PC-9 (cell line): ENCODE data around the gene SIGLEC7. TPM values are rescaled to one million over a fixed set of nuclear protein-coding genes. Genes with fewer than 3 reads are reported as not detected.

ENCODE experiments used
- BruUV-seq: library from RNA; stranded (reverse); fragments of 400-500 nt; replicated peaks from 2 replicates; lab custom pipeline; 2021; lab: Mats Ljungman, UMichigan
- CTCF ChIA-PET: fragments of 300-600 bp; sonication (Branson Sonifier 250); formaldehyde crosslinking; loops from one replicate; lab custom pipeline; 2022; ENCODE audit warnings: antibody characterized with exemption; lab: Charles Lee
- POLR2A ChIA-PET: fragments of 300-600 bp; sonication (Branson Sonifier 250); formaldehyde crosslinking; loops from one replicate; lab custom pipeline; 2022; ENCODE audit warnings: antibody characterized with exemption; ENCODE audit not compliant: unreplicated experiment; lab: Charles Lee
- DNase-seq, 2 experiments: peaks; one replicate each; pipeline versions ENCODE4 v3.0.0 to v3.0.0-alpha.2; 2015 to 2022; ENCODE audit warnings: mixed read lengths in 1 of 2
- H2AFZ ChIP-seq: fragments of 200-600 bp; sonication (generic); 2 replicates; pipeline ENCODE4 v1.8.1; 2017; ENCODE audit warnings: antibody characterized with exemption
- H3F3A ChIP-seq: fragments of 200-600 bp; sonication (generic); 2 replicates; pipeline ENCODE4 v1.8.1; 2017; ENCODE audit warnings: antibody characterized with exemption, mild to moderate bottlenecking, low read depth; ENCODE audit not compliant: insufficient read depth
- H3K27ac ChIP-seq: fragments of 200-600 bp; sonication (generic); 2 replicates; pipeline ENCODE4 v1.6.1; 2016; ENCODE audit warnings: mixed run types
- H3K27me3 ChIP-seq: fragments of 200-600 bp; sonication (generic); 2 replicates; pipeline ENCODE4 v1.6.1; 2016; ENCODE audit warnings: low read depth, mixed run types; ENCODE audit not compliant: insufficient read depth
- H3K36me3 ChIP-seq: fragments of 200-600 bp; sonication (generic); 2 replicates; pipeline ENCODE4 v1.6.1; 2016; ENCODE audit warnings: low read depth, mixed run types
- H3K4me1 ChIP-seq: fragments of 200-600 bp; sonication (generic); replicated peaks from 2 replicates; pipeline ENCODE4 v1.6.1; 2016; ENCODE audit warnings: mixed run types; ENCODE audit not compliant: insufficient read depth
- H3K4me2 ChIP-seq: fragments of 200-600 bp; sonication (generic); 2 replicates; pipeline ENCODE4 v1.6.1; 2017; ENCODE audit warnings: mixed run types
- H3K4me3 ChIP-seq: fragments of 200-600 bp; sonication (generic); 2 replicates; pipeline ENCODE4 v1.6.1; 2016; ENCODE audit warnings: mixed run types
- H3K79me2 ChIP-seq: fragments of 200-600 bp; sonication (generic); 2 replicates; pipeline ENCODE4 v1.6.1; 2017; ENCODE audit warnings: low read depth, mixed run types
- H3K9me2 ChIP-seq: fragments of 200-600 bp; sonication (generic); 2 replicates; pipeline ENCODE4 v1.8.1; 2017; ENCODE audit warnings: mild to moderate bottlenecking; ENCODE audit not compliant: insufficient read depth
- H3K9me3 ChIP-seq: fragments of 200-600 bp; sonication (generic); 2 replicates; pipeline ENCODE4 v1.8.1; 2016; ENCODE audit warnings: low read depth; ENCODE audit not compliant: insufficient read depth
- H4K20me1 ChIP-seq: fragments of 200-600 bp; sonication (generic); 2 replicates; pipeline ENCODE4 v1.8.1; 2017; ENCODE audit not compliant: insufficient read depth
- EZH2 ChIP-seq: fragments of 200-600 bp; sonication (generic); IDR thresholded peaks from 2 replicates; pipeline ENCODE4 v1.8.0; 2017; ENCODE audit warnings: antibody characterized with exemption, low read depth
- intact Hi-C: fragments of 100-400 bp; cut with micrococcal nuclease; formaldehyde crosslinking; loops from one replicate; pipeline ENCODE4 v1.10.0; 2022; ENCODE audit not compliant: unreplicated experiment
- total RNA-seq: library from RNA; stranded (reverse); gene quantifications from 2 replicates; pipeline ENCODE4 v1.2.3, GENCODE V29; 2021
- TF ChIP-seq, protein P1 (sequence below): fragments of 200-600 bp; sonication (generic); conservative IDR thresholded peaks from 2 replicates; pipeline ENCODE4 v1.6.1; 2017; ENCODE audit warnings: mixed run types, antibody characterized with exemption, mild to moderate bottlenecking, moderate library complexity

The SIGLEC7 gene
- total RNA-seq, 1 experiment from 2014 or later, result not detected

DNA sequence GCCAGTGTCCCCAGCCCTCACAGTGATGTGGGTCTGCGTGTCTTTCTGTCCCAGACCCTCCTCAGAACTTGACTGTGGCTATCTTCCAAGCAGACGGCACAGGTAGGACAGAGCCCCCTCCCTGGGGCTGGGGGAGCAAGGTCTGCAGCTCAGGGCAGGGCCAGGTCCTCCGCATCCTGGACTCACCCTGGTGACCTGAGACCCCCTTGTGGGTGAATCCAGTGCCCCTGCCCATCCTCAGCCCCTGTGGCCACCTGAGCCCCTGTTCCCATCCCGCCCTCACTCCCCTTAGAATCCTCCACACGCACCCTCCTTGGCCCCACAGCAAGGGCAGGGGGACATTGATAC is 43.7 kb downstream of the SIGLEC7 start:
- Histone ChIP-seq H3K4me1 (no peaks in the 10 kb centered on the region), H4K20me1 (no peaks in the 10 kb centered on the region), H3K4me3 (no peak overlapping the region), H3K4me2 (no peak overlapping the region), H3F3A (no peaks in the 10 kb centered on the region), H3K9me3 (no peaks in the 10 kb centered on the region), H3K9me2 (no peaks in the 10 kb centered on the region), H3K79me2 (no peaks in the 10 kb centered on the region), H3K27me3 (peaks cover 89% of the 10 kb centered on the region), H3K27ac (no peak overlapping the region), H3K36me3 (no peaks in the 10 kb centered on the region), H2AFZ (no peak overlapping the region)
- TF ChIP-seq, protein P1, sequence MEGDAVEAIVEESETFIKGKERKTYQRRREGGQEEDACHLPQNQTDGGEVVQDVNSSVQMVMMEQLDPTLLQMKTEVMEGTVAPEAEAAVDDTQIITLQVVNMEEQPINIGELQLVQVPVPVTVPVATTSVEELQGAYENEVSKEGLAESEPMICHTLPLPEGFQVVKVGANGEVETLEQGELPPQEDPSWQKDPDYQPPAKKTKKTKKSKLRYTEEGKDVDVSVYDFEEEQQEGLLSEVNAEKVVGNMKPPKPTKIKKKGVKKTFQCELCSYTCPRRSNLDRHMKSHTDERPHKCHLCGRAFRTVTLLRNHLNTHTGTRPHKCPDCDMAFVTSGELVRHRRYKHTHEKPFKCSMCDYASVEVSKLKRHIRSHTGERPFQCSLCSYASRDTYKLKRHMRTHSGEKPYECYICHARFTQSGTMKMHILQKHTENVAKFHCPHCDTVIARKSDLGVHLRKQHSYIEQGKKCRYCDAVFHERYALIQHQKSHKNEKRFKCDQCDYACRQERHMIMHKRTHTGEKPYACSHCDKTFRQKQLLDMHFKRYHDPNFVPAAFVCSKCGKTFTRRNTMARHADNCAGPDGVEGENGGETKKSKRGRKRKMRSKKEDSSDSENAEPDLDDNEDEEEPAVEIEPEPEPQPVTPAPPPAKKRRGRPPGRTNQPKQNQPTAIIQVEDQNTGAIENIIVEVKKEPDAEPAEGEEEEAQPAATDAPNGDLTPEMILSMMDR, result no peak
- no peak for TF ChIP-seq EZH2
- ChIA-PET CTCF (no interaction called here), POLR2A (no interaction called here)
- no TSS peak for BruUV-seq
- DNase-seq, result no peak
- intact Hi-C loops, result no loop called here

DNA sequence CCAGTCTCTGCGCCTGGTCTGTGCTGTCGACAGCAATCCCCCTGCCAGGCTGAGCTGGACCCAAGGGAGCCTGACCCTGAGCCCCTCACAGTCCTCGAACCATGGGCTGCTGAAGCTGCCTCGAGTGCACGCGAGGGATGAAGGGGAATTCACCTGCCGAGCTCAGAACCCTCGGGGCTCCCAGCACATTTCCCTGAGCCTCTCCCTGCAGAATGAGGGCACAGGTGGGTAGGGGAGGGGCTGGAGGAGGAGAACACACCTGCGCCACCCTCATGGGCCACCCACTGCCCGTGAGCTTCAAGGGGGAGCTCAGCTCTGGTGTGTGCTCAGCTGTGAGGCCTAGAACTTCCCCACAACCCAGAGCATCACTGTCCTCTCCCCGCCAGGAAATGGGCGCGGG is 44.2 kb downstream of the SIGLEC7 start:
- H3K9me3 ChIP-seq, result no peaks in the 10 kb centered on the region
- no TSS peak for BruUV-seq
- no peak for DNase-seq

GRCh38 chr19:51187395-51188226 is 45.5 kb downstream of the SIGLEC7 start:
- no TSS peak for BruUV-seq
- intact Hi-C loops, result no loop called here

More for the DNA sequence above, 44.2 kb downstream of the SIGLEC7 start:
- Histone ChIP-seq H3K4me1 (no peaks in the 10 kb centered on the region), H3K9me2 (no peaks in the 10 kb centered on the region), H4K20me1 (no peaks in the 10 kb centered on the region), H3K36me3 (no peaks in the 10 kb centered on the region), H3K27ac (no peak overlapping the region), H2AFZ (no peak overlapping the region), H3F3A (no peaks in the 10 kb centered on the region), H3K27me3 (peaks cover 92% of the 10 kb centered on the region), H3K79me2 (no peaks in the 10 kb centered on the region), H3K4me3 (no peak overlapping the region), H3K4me2 (no peak overlapping the region)
- POLR2A ChIA-PET, result no interaction called here
- intact Hi-C loops, result no loop called here
- CTCF ChIA-PET, result no interaction called here
- TF ChIP-seq EZH2, result no peak
- TF ChIP-seq, protein P1, result no peak

More at GRCh38 chr19:51187395-51188226, 45.5 kb downstream of the SIGLEC7 start:
- Histone ChIP-seq H3F3A (no peaks in the 10 kb centered on the region), H3K9me2 (no peaks in the 10 kb centered on the region), H2AFZ (no peak overlapping the region), H3K36me3 (no peaks in the 10 kb centered on the region), H3K9me3 (no peaks in the 10 kb centered on the region), H3K4me3 (no peak overlapping the region), H4K20me1 (no peaks in the 10 kb centered on the region), H3K79me2 (no peaks in the 10 kb centered on the region), H3K27me3 (peaks cover 96% of the 10 kb centered on the region), H3K27ac (no peak overlapping the region), H3K4me1 (no peaks in the 10 kb centered on the region), H3K4me2 (no peak overlapping the region)
- TF ChIP-seq, protein P1, result no peak
- no peak for TF ChIP-seq EZH2
- ChIA-PET CTCF (interaction anchor here (0.6 kb wide), 1 partner anchor 152 kb away, joined by 3 read pairs; no protein-coding TSS in a partner anchor), POLR2A (no interaction called here)
- DNase-seq, result no peak
